Fibroblast of lung (primary cell): Measurements from ENCODE around the gene RPL10A. TPM values are rescaled to one million over a fixed set of nuclear protein-coding genes. Genes with fewer than 3 reads are reported as not detected.

Source experiments
- DNase-seq, 2 donors: peaks; one replicate each; pipeline versions ENCODE4 v3.0.0 to v3.0.0-alpha.2; 2010; ENCODE audit warnings: low read depth in 2 of 2
- H2AFZ ChIP-seq: 2 replicates; pipeline ENCODE4 v1.5.1; 2012; ENCODE audit warnings: low read length, control low read depth, inconsistent platforms
- H3K27ac ChIP-seq: 2 replicates; pipeline ENCODE4 v1.5.1; 2011; ENCODE audit warnings: low read length, control low read depth; ENCODE audit not compliant: insufficient read depth
- H3K27me3 ChIP-seq: 2 replicates; pipeline ENCODE4 v1.5.1; 2011; ENCODE audit warnings: mild to moderate bottlenecking, low read length; ENCODE audit not compliant: control insufficient read depth, insufficient read depth
- H3K36me3 ChIP-seq: 2 replicates; pipeline ENCODE4 v1.5.1; 2011; ENCODE audit warnings: low read length; ENCODE audit not compliant: control insufficient read depth, insufficient read depth
- H3K4me1 ChIP-seq: 2 replicates; pipeline ENCODE4 v1.5.1; 2011; ENCODE audit warnings: low read length; ENCODE audit not compliant: control insufficient read depth, insufficient read depth; ENCODE audit errors: extremely low read depth
- H3K4me2 ChIP-seq: 2 replicates; pipeline ENCODE4 v1.5.1; 2011; ENCODE audit warnings: low read length, control low read depth; ENCODE audit not compliant: insufficient read depth; ENCODE audit errors: extremely low read depth
- H3K4me3 ChIP-seq, 4 experiments: fragments of 200-600 bp in 1 of 4; sonication (generic) in 1 of 4; replicated peaks in 1 of 4; 2 replicates each; pipeline ENCODE4 v1.5.1; 2011 to 2016; ENCODE audit warnings: low read length in 4 of 4, low read depth in 3 of 4, mild to moderate bottlenecking in 3 of 4, control low read depth in 2 of 4, inconsistent platforms in 1 of 4, mixed read lengths in 1 of 4; ENCODE audit not compliant: insufficient read depth in 1 of 4; ENCODE audit errors: control extremely low read depth in 1 of 4
- H3K79me2 ChIP-seq: 2 replicates; pipeline ENCODE4 v1.5.1; 2012; ENCODE audit warnings: mild to moderate bottlenecking, low read length, inconsistent platforms; ENCODE audit not compliant: control insufficient read depth, insufficient read depth
- H3K9ac ChIP-seq: 2 replicates; pipeline ENCODE4 v1.5.1; 2011; ENCODE audit warnings: mild to moderate bottlenecking, low read length, control low read depth; ENCODE audit not compliant: insufficient read depth
- H3K9me3 ChIP-seq: 2 replicates; pipeline ENCODE4 v1.5.1; 2012; ENCODE audit warnings: low read depth, low read length; ENCODE audit not compliant: control insufficient read depth, insufficient read depth
- H4K20me1 ChIP-seq: 2 replicates; pipeline ENCODE4 v1.5.1; 2011; ENCODE audit warnings: low read length; ENCODE audit not compliant: control insufficient read depth, insufficient read depth; ENCODE audit errors: extremely low read depth
- EZH2 ChIP-seq: IDR thresholded peaks from 2 replicates; pipeline ENCODE4 v1.5.1; 2012; ENCODE audit warnings: low read length, control low read depth, mild to moderate bottlenecking; ENCODE audit errors: missing control alignments
- polyA plus RNA-seq, 2 donors: library from polyadenylated mRNA; depleted of rRNA in 1 of 2; stranded (reverse) in 1 of 2; unstranded in 1 of 2; fragments of >200 nt; gene quantifications; 2 replicates each; pipeline ENCODE4 v1.2.1, GENCODE V29; 2011 to 2012; ENCODE audit warnings: missing spikeins in 1 of 2
- total RNA-seq: library from RNA; depleted of rRNA; stranded (reverse); fragments of >200 nt; gene quantifications from 2 replicates; pipeline ENCODE4 v1.2.1, GENCODE V29; 2014
- TF ChIP-seq, protein P1 (sequence below), 2 donors: IDR thresholded peaks in 1 of 2; conservative IDR thresholded peaks in 1 of 2; 1 replicate in 1 of 2; 2 replicates in 1 of 2; pipeline ENCODE4 v1.5.1; 2011 to 2012; ENCODE audit warnings: low read length in 2 of 2, control low read depth in 1 of 2, inconsistent platforms in 1 of 2, low read depth in 1 of 2, mild to moderate bottlenecking in 1 of 2

Gene RPL10A
- total and polyA plus RNA-seq, 2 donors (not counting 1 experiment from before 2014, with no cell fraction given): 1,754 to 1,911 TPM

DNA sequence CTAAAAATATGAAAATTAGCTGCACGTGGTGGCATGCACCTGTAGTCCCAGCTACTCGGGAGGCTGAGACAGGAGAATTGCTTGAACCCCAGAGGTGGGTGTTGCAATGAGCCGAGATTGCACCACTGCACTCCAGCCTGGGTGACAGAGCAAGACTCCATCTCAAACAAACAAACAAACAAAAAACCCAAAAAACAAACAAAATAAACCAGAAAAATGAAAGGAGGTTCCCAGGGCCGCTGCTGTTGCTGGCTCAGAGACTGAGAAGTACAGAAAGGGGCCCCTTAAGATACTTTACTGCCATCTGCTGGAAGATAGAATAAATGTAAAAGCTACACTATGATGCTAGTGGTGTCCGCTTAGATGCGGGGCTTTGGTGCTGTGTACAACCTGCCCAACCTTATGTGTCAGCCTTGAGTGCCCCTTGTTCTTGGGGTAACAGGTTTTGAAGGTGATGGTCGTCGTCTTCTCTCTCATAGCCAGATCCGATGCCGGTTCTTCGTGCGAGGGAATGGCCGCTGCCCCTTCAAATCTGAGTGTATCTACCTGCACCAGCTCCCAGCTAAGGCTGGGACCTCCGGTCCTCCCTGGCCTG lies 18.8 kb upstream of the RPL10A start:
- Histone ChIP-seq H3K4me2 (no peak overlapping the region), H3K36me3 (no peaks in the 10 kb centered on the region), H3K27ac (no peak overlapping the region), H3K4me3 (no peak overlapping the region), H4K20me1 (no peaks in the 10 kb centered on the region), H3K9ac (no peak overlapping the region), H3K79me2 (no peaks in the 10 kb centered on the region), H3K27me3 (no peaks in the 10 kb centered on the region), H2AFZ (no peak overlapping the region), H3K9me3 (no peaks in the 10 kb centered on the region), H3K4me1 (peaks cover 2% of the 10 kb centered on the region)
- peak; percentile 52 to 79 for DNase-seq
- TF ChIP-seq, protein P1, sequence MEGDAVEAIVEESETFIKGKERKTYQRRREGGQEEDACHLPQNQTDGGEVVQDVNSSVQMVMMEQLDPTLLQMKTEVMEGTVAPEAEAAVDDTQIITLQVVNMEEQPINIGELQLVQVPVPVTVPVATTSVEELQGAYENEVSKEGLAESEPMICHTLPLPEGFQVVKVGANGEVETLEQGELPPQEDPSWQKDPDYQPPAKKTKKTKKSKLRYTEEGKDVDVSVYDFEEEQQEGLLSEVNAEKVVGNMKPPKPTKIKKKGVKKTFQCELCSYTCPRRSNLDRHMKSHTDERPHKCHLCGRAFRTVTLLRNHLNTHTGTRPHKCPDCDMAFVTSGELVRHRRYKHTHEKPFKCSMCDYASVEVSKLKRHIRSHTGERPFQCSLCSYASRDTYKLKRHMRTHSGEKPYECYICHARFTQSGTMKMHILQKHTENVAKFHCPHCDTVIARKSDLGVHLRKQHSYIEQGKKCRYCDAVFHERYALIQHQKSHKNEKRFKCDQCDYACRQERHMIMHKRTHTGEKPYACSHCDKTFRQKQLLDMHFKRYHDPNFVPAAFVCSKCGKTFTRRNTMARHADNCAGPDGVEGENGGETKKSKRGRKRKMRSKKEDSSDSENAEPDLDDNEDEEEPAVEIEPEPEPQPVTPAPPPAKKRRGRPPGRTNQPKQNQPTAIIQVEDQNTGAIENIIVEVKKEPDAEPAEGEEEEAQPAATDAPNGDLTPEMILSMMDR (conservative IDR thresholded peaks at IDR 0.05 in 1 of 2, IDR thresholded peaks at IDR 0.05 in 1 of 2; ENCODE audit: low read depth in 1 of 2, low read length in 2 of 2): peak; percentile 60 to 62
- no peak for TF ChIP-seq EZH2

DNA sequence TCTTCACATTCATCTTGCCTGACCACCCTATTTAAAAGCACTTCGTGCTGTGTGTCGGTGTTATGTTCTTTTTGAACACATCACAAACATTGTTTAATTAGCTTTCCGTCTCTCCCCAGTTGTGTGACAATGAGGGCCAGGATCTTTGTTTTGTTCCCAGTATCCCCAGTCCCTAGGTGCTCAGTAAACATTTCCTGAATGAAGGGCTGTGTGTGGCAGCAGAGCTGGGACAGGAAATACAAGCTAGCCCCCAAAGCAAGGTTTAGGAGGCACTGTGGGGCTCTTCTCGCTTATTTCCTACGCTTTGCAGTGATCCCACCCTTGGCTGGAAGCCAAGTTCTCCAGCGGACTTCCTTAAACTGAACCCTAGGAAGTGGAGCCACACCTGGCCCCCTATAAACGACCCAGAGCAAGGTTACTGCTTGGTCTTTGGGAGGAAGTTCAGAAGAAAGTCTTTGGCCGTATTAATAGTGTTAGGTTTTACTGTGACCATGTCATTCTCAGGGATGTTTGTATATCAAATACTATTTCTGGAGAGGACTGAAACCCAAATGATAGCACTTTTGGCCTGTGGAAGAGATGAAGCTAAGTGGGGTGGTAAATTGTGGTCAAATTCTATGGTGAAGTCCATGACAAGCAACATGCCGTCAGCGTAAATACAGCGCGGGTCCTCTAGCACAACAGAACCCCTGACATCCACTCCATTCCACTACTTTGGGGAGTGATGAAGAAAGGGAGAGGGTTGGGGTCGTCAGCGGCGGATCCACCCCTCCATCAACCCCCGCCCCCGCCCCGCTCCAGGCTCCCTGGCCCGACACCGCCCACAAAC lies 16.6 kb upstream of the RPL10A start:
- no peaks in the 10 kb centered on the region for H3K9me3 ChIP-seq
- no peaks in the 10 kb centered on the region for H3K79me2 ChIP-seq
- TF ChIP-seq, protein P1 (conservative IDR thresholded peaks at IDR 0.05 in 1 of 2, IDR thresholded peaks at IDR 0.05 in 1 of 2; ENCODE audit: low read depth in 1 of 2, low read length in 2 of 2): no peak
- TF ChIP-seq EZH2: no peak
- H3K9ac ChIP-seq: no peak overlapping the region
- peak overlapping the region; percentile 81 for H3K4me2 ChIP-seq
- H3K36me3 ChIP-seq: no peaks in the 10 kb centered on the region
- H3K4me1 ChIP-seq: peaks cover 2% of the 10 kb centered on the region
- no peaks in the 10 kb centered on the region for H4K20me1 ChIP-seq
- peak overlapping the region in 3 of 4 experiments; percentile 41 to 69 (median 45) for H3K4me3 ChIP-seq
- DNase-seq: no peak
- H3K27ac ChIP-seq: no peak overlapping the region
- no peaks in the 10 kb centered on the region for H3K27me3 ChIP-seq
- peak overlapping the region; percentile 68 for H2AFZ ChIP-seq

DNA sequence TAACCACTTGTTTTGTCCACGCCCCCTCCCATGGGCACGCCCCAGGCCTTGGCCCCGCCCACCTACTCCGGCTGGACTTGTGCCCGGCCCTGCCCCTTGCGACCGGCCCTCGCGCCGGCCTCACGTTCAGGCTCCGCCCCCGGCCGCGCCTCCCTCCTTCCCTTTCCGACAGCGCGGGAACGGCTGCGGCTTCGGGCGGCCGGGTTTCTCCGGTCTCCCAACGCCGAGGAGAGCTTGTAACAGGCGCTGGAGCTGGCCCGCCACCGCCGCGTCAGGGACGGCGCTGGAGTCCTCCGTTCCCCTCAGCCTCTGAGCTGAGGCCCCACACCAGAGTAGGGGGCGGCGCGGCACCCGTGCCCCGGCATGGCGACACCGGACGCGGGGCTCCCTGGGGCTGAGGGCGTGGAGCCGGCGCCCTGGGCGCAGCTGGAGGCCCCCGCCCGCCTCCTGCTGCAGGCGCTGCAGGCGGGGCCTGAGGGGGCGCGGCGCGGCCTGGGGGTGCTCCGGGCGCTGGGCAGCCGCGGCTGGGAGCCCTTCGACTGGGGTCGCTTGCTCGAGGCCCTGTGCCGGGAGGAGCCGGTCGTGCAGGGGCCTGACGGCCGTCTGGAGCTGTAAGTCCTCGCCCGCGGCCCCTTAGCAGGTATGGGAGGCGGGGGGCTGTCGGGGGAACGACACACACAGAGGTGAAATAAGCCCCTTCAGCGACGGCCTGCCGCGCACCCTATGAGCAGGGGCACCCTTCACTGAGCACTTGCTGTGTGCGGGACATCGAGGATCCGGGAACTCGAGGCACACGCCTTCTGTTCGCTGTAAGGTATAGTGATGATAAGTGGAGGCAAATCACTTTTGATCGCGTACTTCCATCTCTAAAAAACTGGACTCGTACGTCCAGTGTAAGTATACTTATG lies 15.8 kb upstream of the RPL10A start, which contains the start of gene FANCE:
Gene FANCE, plus strand, starts transcription at position 156 of the 908 bp plus-strand sequence. Its CDS starts 208 bp downstream, at position 364.
- Histone ChIP-seq H3K79me2 (no peaks in the 10 kb centered on the region), H2AFZ (peak within 1 kb of the TSS; percentile 81), H3K9me3 (no peaks in the 10 kb centered on the region), H3K9ac (peak within 1 kb of the TSS; percentile 51), H3K4me2 (peak within 1 kb of the TSS; percentile 81), H3K27me3 (no peaks in the 10 kb centered on the region), H3K27ac (peak within 1 kb of the TSS; percentile 40), H3K4me3 (peak within 1 kb of the TSS; percentile 64 to 84 (median 66)), H3K36me3 (no peaks in the 10 kb centered on the region), H4K20me1 (no peaks in the 10 kb centered on the region), H3K4me1 (peaks cover 2% of the 10 kb centered on the region)
- TF ChIP-seq, protein P1 (conservative IDR thresholded peaks at IDR 0.05 in 1 of 2, IDR thresholded peaks at IDR 0.05 in 1 of 2; ENCODE audit: low read depth in 1 of 2, low read length in 2 of 2): no peak
- TF ChIP-seq EZH2: no peak
- DNase-seq: peak; percentile 82 to 90
